Measurements from ENCODE around the gene PPIE. TPM values are rescaled to one million over a fixed set of nuclear protein-coding genes. Genes with fewer than 3 reads are reported as not detected.

PPIE gene
- total RNA-seq, 3 donors from 2014 or later = 30.9 to 46.8 (median 41.8) TPM

- Histone ChIP-seq H3K36me3 (ENCODE audit: low read depth) (no peaks in the 10 kb centered on the region), H3K9me3 (no peaks in the 10 kb centered on the region), H3K4me3 (no peak overlapping the region), H3K4me1 (ENCODE audit: low read depth) (no peaks in the 10 kb centered on the region)
- TF ChIP-seq, protein P1, sequence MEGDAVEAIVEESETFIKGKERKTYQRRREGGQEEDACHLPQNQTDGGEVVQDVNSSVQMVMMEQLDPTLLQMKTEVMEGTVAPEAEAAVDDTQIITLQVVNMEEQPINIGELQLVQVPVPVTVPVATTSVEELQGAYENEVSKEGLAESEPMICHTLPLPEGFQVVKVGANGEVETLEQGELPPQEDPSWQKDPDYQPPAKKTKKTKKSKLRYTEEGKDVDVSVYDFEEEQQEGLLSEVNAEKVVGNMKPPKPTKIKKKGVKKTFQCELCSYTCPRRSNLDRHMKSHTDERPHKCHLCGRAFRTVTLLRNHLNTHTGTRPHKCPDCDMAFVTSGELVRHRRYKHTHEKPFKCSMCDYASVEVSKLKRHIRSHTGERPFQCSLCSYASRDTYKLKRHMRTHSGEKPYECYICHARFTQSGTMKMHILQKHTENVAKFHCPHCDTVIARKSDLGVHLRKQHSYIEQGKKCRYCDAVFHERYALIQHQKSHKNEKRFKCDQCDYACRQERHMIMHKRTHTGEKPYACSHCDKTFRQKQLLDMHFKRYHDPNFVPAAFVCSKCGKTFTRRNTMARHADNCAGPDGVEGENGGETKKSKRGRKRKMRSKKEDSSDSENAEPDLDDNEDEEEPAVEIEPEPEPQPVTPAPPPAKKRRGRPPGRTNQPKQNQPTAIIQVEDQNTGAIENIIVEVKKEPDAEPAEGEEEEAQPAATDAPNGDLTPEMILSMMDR (IDR thresholded peaks at IDR 0.05) = no peak
- DNase-seq = no peak
- no peak for ATAC-seq
- intact Hi-C loops (cut with DNase I, micrococcal nuclease) = no loop called here
Observed at GRCh38 chr1:39698568-39698967, 40.1 kb upstream of the PPIE start.

DNA sequence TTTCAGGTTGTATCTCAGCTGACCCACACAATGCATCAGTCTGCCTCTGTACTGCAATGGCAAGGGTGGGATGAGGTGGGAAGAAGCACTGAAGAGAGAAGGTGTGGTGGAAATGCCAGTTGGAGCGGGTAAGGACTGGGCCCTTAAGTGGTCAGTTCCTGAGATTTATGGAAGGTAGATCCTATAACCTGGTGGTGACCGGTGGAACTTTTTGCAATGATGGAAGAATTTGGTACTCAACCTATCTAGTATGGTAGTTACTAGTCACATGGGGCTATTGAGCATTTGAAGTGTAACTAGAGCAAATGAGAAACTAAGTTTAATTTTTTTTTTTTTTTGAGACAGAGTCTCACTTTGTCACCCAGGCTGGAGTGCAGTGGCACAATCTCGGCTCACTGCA lies 39.3 kb upstream of the PPIE start:
- intact Hi-C loops (cut with DNase I, micrococcal nuclease) = no loop called here

GRCh38 chr1:39700348-39700747 lies 38.3 kb upstream of the PPIE start:
- intact Hi-C loops (cut with DNase I, micrococcal nuclease) = no loop called here
- TF ChIP-seq, protein P1 (IDR thresholded peaks at IDR 0.05) = no peak
- no peak overlapping the region for H3K4me3 ChIP-seq
- DNase-seq (no peak), ATAC-seq (no peak)
- no peaks in the 10 kb centered on the region for H3K36me3 ChIP-seq (ENCODE audit: low read depth)
- H3K4me1 ChIP-seq (ENCODE audit: low read depth) = no peaks in the 10 kb centered on the region
- no peaks in the 10 kb centered on the region for H3K9me3 ChIP-seq

More for the DNA sequence above, 39.3 kb upstream of the PPIE start:
- Histone ChIP-seq H3K9me3 (no peaks in the 10 kb centered on the region), H3K36me3 (ENCODE audit: low read depth) (no peaks in the 10 kb centered on the region), H3K4me3 (no peak overlapping the region), H3K4me1 (ENCODE audit: low read depth) (no peaks in the 10 kb centered on the region)
- DNase-seq (no peak), ATAC-seq (no peak)
- TF ChIP-seq, protein P1 (IDR thresholded peaks at IDR 0.05) = no peak

- intact Hi-C loops (cut with DNase I, micrococcal nuclease) = no loop called here
- no peak overlapping the region for H3K4me3 ChIP-seq
- no peak for DNase-seq
Observed at GRCh38 chr1:39701049-39701439, 37.6 kb upstream of the PPIE start.

GRCh38 chr1:39704757-39705156 lies 33.9 kb upstream of the PPIE start:
- H3K4me3 ChIP-seq = no peak overlapping the region
- intact Hi-C loops (cut with DNase I, micrococcal nuclease) = no loop called here

More at GRCh38 chr1:39701049-39701439, 37.6 kb upstream of the PPIE start:
- Histone ChIP-seq H3K4me1 (ENCODE audit: low read depth) (no peaks in the 10 kb centered on the region), H3K36me3 (ENCODE audit: low read depth) (no peaks in the 10 kb centered on the region), H3K9me3 (no peaks in the 10 kb centered on the region)
- peak; percentile 7 for ATAC-seq
- TF ChIP-seq, protein P1 (IDR thresholded peaks at IDR 0.05) = no peak

More at GRCh38 chr1:39704757-39705156, 33.9 kb upstream of the PPIE start:
- no peaks in the 10 kb centered on the region for H3K4me1 ChIP-seq (ENCODE audit: low read depth)
- TF ChIP-seq, protein P1 (IDR thresholded peaks at IDR 0.05) = no peak
- ATAC-seq = no peak
- no peak for DNase-seq
- H3K9me3 ChIP-seq = no peaks in the 10 kb centered on the region
- no peaks in the 10 kb centered on the region for H3K36me3 ChIP-seq (ENCODE audit: low read depth)
